ENCODE measurements around the gene MGLL. TPM values are rescaled to one million over a fixed set of nuclear protein-coding genes. Genes with fewer than 3 reads are reported as not detected.

The MGLL gene
- total and polyA plus RNA-seq, 9 of the 15 experiments (the other 6 are each of a cell fraction or from before 2014, with no cell fraction given): 0.12 to 0.32 (median 0.18) TPM; not detected in 6

- ChIA-PET CTCF (ENCODE audit: low intra/inter-chr PET ratio) (no interaction called here), POLR2A (interaction anchor here (0.6 to 1.0 kb wide), 3 partner anchors 19 to 1328 kb away, joined by 3 to 4 read pairs (median 3); no protein-coding TSS in a partner anchor)
- in situ Hi-C loops (cut with MboI): no loop called here
- Histone ChIP-seq H3K27ac (ENCODE audit: extremely low read depth, low read depth, low read length) (no peak overlapping the region), H3K4me3 (no peak overlapping the region), H3K27me3 (ENCODE audit: control insufficient read depth in 2 of 2, insufficient read depth in 2 of 2, low read length in 2 of 2) (0 out of 5 replicates have a peak, but pooled peaks cover 0 to 5% of the 10 kb centered on the region in 2 experiments), H3K4me1 (replicated peaks in 1 of 2; ENCODE audit: control insufficient read depth in 2 of 2, insufficient read depth in 2 of 2, low read length in 2 of 2) (peaks cover 25 to 46% of the 10 kb centered on the region in 2 experiments), H2AFZ (ENCODE audit: low read depth, low read length) (no peak overlapping the region), H3K9me1 (ENCODE audit: control insufficient read depth, insufficient read depth, low read length) (peaks cover 3% of the 10 kb centered on the region), H4K20me1 (replicated peaks; ENCODE audit: control insufficient read depth, insufficient read depth, low read length) (no peaks in the 10 kb centered on the region), H3K9me3 (replicated peaks; ENCODE audit: control insufficient read depth, insufficient read depth, low read depth, low read length) (no peaks in the 10 kb centered on the region), H3K36me3 (ENCODE audit: control insufficient read depth, insufficient read depth, low read length) (no peaks in the 10 kb centered on the region), H3K4me2 (ENCODE audit: insufficient read depth, low read length) (no peak overlapping the region), H3K9ac (ENCODE audit: insufficient read depth in 1 of 2, low read depth in 2 of 2, low read length in 2 of 2) (no peak overlapping the region), H3K79me2 (ENCODE audit: control insufficient read depth, insufficient read depth, low read length) (no peaks in the 10 kb centered on the region)
- TF ChIP-seq ZNF217 (CRISPR knock-in tag; IDR thresholded peaks at IDR 0.05) (no peak), POLR2A (conservative IDR thresholded peaks at IDR 0.05) (no peak), ZNF408 (CRISPR knock-in tag; IDR thresholded peaks at IDR 0.05; ENCODE audit: low read depth) (no peak), PBX2 (CRISPR knock-in tag; IDR thresholded peaks at IDR 0.05; ENCODE audit: low read depth) (no peak), PBX2 (tag; conservative IDR thresholded peaks at IDR 0.05; ENCODE audit: low read depth) (no peak)
- BruUV-seq (replicated peaks): no TSS peak
- DNase-seq (ENCODE audit: extremely low read depth in 1 of 4, low spot score in 3 of 4) (no peak), FAIRE-seq (no peak), ATAC-seq (no peak)
- intact Hi-C loops (cut with micrococcal nuclease): loop anchor here (5.0 kb wide), 1 partner anchor 48 kb away; no protein-coding TSS in a partner anchor
- 56% methylated on average over 5 of the region's 6 CpGs for WGBS (ENCODE audit: insufficient coverage, low coverage, missing lambda C conversion rate)
Measured at GRCh38 chr3:127698691-127699415, 123.5 kb downstream of the MGLL start.
